Erythroblast (primary cell): ENCODE data around the gene DNAJB1.

ENCODE experiments used
- GATA1 ChIP-seq: IDR thresholded peaks from 2 replicates; pipeline ENCODE4 v1.6.1; 2011; ENCODE audit warnings: low read depth, mild to moderate bottlenecking, control low read depth, low read length, moderate library complexity
- POLR2A ChIP-seq: IDR thresholded peaks from 2 replicates; pipeline ENCODE4 v1.6.1; 2011; ENCODE audit warnings: mild to moderate bottlenecking, low read length

- TF ChIP-seq POLR2A (no peak), GATA1 (no peak)
These were observed 37.5 kb downstream of the DNAJB1 start for GRCh38 chr19:14480700-14481079.
